Cerebellar nuclear complex (tissue), 1 donor: ENCODE data around the gene BOD1.

Experiments
- DNase-seq, 2 experiments: peaks; one replicate each; lab custom pipeline; 2025; lab: John Stamatoyannopoulos, UW

Gene BOD1

GRCh38 chr5:173616577-173617118 lies at the start of gene BOD1:
Gene BOD1, minus strand, starts transcription at chr5:173616650. Its CDS starts 214 bp downstream, at chr5:173616436.
- peak; percentile 74 to 93 for DNase-seq

GRCh38 chr5:173665326-173665725 lies 48.9 kb upstream of the BOD1 start:
- DNase-seq = no peak

GRCh38 chr5:173664154-173664526 lies 47.7 kb upstream of the BOD1 start:
- no peak for DNase-seq

- DNase-seq = no peak
These were observed 47.1 kb upstream of the BOD1 start for GRCh38 chr5:173663352-173664153.

- no peak for DNase-seq
These were observed 46.3 kb upstream of the BOD1 start for GRCh38 chr5:173662581-173663351.

GRCh38 chr5:173660481-173661280 lies 44.2 kb upstream of the BOD1 start:
- no peak for DNase-seq

- DNase-seq = no peak
These were observed 43.0 kb upstream of the BOD1 start for GRCh38 chr5:173659423-173659822.

- DNase-seq = no peak
These were observed 41.4 kb upstream of the BOD1 start for GRCh38 chr5:173657741-173658356.

GRCh38 chr5:173655196-173655797 lies 38.8 kb upstream of the BOD1 start:
- no peak for DNase-seq

- DNase-seq = no peak
These were observed 37.5 kb upstream of the BOD1 start for GRCh38 chr5:173653822-173654523.

GRCh38 chr5:173648308-173648866 lies 31.9 kb upstream of the BOD1 start:
- DNase-seq = no peak

GRCh38 chr5:173646692-173647091 lies 30.2 kb upstream of the BOD1 start:
- DNase-seq = no peak

GRCh38 chr5:173645890-173646574 lies 29.6 kb upstream of the BOD1 start:
- DNase-seq = no peak

- no peak for DNase-seq
These were observed 29.0 kb upstream of the BOD1 start for GRCh38 chr5:173645437-173645807.

- DNase-seq = no peak
These were observed 28.4 kb upstream of the BOD1 start for GRCh38 chr5:173644673-173645436.

GRCh38 chr5:173643964-173644363 lies 27.5 kb upstream of the BOD1 start:
- peak; percentile 35 to 72 for DNase-seq

- no peak for DNase-seq
These were observed 26.5 kb upstream of the BOD1 start for GRCh38 chr5:173642895-173643481.

- no peak for DNase-seq
These were observed 25.9 kb upstream of the BOD1 start for GRCh38 chr5:173642191-173642816.
